GM21576 (cell line): ENCODE results near the gene ZBED1.
"Not testable (repeated sequence)": the region's sequence is repeated elsewhere in the genome, so short reads cannot be mapped to it uniquely, and the experiment has no call there.

Experiments
- ATAC-seq: cut with Tn5 transposase; IDR thresholded peaks from one replicate; pipeline ENCODE4 v1.9.1; 2021; ENCODE audit warnings: mild to moderate bottlenecking, moderate library complexity; ENCODE audit not compliant: unreplicated experiment

ZBED1 gene

DNA sequence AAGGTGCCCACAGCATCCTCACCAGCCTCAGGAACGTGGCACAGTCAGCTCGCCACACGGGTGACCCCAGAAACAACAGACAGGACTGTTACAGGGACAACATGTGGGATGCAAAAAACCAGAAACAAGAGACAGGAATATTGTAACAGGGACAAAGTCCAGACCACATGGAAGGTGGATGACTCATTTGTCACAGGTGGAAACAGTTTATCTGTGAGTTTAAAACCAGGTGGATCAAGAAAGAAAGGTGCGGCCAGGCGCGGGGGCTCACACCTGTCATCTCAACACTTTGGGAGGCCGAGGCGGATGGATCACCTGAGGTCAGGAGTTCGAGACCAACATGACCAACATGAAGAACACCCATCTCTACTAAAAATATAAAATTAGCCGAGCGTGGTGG, 23.5 kb downstream of the ZBED1 start:
- not testable (repeated sequence) for ATAC-seq

DNA sequence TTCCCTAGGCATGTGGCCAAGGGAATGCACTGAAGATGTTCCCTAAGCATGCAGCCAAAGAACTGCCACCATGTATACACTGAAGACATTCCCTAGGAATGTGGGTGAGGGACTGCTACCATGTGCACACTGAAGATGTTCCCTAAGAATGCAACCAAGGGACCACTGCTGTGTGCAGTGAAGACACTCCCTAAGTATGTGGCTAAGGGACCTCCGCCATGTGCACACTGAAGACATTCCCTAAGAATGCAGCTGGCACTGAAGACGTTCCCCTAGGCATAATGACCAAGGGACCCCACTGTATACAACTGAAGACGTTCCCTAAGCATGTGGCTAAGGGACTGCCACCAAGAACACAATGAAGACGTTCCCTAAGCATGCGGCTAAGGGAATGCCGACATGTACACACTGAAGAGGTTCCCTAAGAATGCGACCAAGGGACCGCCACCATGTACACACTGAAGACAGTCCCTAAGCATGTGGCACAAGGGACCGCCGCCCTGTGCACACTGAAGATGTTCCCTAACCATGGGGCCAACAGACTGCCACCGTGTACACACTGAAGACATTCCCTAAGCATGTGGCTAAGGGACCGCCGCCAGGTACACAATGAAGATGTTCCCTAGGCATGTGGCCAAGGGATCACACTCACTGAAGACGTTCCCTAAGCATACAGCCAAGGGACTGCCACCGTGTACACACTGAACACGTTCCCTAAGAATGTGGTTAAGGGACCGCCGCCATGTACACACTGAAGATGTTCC, 25.6 kb downstream of the ZBED1 start:
- no peak for ATAC-seq

DNA sequence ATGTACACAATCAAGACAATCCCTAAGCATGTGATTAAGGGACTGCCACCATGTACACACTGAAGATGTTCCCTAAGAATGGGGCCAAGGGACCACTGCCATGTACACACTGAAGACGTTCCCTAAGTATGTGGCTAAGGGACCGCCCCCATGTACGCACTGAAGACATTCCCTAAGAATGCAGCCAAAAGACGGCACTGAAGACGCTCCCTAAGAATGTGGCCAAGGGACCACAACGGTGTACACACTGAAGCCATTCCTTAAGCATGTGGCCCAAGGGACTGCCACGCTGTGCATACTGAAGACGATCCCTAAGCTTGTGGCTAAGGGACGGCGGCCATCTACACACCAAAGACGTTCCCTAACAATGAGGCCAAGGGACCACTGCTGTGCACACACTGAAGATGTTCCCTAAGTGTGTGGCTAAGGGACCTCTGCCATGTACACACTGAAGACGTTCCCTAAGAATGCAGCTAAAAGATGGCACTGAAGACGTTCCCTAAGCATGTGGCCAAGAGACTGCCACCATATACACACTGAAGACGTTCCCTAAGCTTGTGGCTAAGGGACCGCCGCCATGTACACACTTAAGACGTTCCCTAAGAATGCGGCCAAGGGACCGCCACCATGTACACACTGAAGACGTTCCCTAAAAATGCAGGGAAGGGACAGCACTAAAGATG, 26.4 kb downstream of the ZBED1 start:
- no peak for ATAC-seq

DNA sequence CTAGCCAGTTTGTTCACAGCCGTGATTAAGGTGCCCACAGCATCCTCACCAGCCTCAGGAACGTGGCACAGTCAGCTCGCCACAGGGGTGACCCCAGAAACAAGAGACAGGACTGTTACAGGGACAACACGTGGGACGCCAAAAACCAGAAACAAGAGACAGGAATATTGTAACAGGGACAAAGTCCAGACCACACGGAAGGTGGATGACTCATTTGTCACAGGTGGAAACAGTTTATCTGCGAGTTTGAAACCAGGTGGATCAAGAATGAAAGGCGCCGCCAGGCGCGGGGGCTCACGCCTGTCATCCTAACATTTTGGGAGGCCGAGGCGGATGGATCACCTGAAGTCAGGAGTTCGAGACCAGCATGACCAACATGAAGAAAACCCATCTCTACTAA, 27.7 kb downstream of the ZBED1 start:
- ATAC-seq: not testable (repeated sequence)

DNA sequence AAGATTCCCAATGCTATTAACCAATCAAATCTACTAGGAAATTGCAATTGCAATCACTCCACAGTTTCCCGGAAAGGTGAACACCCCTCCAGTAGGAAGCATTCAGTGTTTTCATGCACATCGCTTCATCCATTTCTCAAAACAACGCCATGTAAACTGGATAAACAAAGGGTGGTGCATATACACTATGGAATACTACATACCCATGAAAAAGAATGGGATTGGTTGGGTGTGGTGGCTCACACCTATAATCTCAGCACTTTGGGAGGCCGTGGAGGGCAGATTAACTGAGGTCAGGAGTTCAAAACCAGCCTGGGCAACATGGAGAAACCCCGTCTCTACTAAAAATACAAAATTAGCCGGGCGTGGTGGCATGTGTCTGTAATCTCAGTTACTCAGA, 29.1 kb downstream of the ZBED1 start:
- ATAC-seq: no peak

DNA sequence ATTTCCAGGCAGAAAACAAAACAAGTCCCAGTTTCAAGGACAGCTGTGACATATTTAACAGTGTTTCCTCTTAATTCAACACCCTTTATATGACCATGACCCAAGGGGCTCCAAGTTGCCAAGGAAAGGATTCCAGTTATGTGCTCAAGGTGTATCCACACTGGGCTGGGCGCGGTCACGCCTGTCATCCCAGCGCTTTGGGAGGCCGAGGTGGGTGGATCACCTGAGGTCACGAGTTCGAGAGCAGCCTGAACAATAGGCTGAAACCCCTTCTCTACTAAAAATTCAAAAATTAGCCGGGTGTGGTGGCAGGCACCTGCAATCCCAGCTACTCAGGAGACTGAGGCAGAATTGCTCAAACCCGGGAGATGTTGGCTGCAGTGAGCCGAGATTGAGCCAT, 29.6 kb downstream of the ZBED1 start:
- ATAC-seq: not testable (repeated sequence)

DNA sequence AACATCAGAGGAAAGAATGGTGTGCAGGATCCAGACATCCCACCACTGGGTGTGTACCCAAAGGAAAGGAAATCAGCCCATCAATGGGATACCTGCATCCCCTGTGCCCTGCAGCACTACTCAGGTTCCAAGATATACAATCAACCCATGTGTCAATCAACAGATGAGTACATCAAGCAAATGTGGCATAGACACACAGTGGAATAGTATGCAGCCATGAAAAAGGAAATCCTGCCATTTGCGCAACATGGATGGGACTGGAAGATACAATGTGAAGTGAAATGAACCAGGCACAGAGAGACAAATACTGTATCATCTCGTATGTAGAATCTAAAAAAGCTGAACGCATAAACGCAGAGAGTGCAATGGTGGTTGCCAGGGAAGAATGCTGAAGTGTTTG, 30.9 kb downstream of the ZBED1 start:
- not testable (repeated sequence) for ATAC-seq

DNA sequence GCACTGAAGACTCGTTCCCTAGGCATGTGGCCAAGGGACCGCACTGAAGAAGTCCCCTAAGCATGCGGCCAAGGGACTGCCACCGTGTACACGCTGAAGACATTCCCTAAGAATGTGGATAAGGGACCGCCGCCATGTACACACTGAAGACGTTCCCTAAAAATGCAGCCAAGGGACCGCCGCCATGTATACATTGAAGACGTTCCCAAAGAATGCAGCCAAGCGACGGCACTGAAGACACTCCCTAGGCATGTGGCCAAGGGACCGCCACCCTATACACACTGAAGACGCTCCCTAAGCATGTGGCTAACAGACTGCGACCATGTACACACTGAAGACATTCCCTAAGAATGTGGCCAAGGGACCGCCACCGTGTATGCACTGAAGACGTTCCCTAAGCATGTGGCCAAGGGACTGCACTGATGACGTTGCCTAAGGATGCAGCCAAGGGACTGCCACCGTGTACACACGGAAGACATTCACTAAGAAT, 31.5 kb downstream of the ZBED1 start:
- no peak for ATAC-seq

DNA sequence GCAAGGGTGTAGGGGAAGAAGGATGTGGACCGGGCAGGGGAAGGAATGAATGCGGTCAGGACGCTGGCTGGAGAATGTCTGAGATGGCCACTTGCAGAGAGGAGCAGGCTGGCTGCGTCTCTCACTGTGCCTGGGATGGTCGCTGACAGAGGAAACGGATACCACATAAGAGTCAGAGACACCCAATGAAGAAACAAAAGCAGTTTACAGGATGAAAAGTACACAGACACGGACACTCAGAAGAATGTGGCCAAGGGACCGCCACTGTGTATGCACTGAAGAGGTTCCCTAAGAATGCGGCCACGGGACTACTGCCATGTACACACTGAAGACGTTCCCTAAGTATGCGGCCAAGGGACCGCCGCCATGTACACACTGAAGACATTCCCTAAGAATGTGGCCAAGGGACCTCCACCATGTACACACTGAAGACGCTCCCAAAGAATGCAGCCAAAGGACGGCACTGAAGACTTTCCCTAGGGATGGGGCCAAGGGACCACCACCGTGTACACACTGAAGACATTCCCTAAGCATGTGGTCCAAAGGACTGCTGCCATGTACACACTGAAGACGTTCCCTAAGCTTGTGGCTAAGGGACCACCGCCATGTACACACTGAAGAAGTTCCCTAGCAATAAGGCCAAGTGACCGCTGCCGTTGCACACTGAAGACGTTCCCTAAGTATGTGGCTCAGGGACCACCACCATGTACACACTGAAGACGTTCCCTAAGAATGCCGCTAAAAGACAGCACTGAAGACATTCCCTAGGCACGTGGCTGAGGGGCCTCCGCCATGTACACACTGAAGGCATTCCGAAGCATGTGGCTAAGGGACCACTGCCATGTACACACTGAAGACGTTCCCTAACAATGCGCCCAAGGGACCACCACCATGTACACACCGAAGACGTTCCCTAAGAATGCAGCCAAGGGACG, 32.2 kb downstream of the ZBED1 start:
- no peak for ATAC-seq

DNA sequence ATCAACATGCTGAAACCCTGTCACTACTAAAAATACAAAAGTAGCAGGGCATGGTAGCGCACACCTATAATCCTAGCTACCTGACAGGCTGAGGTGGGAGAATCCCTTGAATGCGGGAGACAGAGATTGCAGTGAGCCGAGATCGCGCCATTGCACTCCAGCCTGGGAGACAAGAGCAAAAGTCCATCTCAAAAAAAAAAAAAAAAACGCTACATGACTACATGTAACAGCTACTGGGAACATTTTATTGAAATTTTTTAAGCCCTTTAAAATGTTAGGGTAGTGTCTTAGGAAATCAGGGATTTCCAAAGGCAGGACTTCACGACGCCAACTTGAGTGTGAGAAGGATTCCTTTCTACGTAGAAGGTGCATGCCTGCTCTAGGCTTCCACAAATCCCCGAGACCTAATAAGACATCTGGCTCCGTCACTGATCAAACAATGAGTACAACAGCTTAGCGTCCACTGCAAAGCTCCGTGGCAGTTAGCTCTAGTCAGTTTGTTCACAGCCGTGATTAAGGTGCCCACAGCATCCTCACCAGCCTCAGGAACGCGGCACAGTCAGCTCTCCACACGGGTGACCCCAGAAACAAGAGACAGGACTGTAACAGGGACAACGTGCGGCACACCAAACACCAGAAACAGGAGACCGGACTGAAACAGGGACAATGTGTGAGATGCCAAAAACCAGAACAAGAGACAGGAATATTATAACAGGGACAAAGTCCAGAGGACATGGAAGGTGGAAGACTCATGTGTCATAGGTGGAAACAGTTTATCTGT, 33.7 kb downstream of the ZBED1 start:
- no peak for ATAC-seq

DNA sequence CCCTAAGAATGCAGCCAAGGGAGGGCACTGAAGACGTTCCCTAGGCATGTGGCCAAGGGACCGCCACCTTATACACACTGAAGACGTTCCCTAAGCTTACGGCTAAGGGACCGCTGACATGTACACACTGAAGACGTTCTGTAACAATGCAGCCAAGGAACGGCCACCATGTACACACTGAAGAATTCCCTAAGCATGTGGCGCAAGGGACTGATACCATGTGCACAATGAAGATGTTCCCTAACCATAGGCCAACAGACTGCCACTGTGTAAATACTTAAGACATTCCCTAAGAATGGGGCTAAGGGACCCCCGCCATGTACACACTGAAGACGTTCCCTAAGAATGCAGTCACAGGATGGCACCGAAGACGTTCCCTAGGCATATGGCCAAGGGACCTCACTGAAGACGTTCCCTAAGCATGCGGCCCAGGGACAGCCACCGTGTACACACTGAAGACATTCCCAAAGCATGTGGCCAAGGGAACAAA, 36.1 kb downstream of the ZBED1 start:
- ATAC-seq: no peak

DNA sequence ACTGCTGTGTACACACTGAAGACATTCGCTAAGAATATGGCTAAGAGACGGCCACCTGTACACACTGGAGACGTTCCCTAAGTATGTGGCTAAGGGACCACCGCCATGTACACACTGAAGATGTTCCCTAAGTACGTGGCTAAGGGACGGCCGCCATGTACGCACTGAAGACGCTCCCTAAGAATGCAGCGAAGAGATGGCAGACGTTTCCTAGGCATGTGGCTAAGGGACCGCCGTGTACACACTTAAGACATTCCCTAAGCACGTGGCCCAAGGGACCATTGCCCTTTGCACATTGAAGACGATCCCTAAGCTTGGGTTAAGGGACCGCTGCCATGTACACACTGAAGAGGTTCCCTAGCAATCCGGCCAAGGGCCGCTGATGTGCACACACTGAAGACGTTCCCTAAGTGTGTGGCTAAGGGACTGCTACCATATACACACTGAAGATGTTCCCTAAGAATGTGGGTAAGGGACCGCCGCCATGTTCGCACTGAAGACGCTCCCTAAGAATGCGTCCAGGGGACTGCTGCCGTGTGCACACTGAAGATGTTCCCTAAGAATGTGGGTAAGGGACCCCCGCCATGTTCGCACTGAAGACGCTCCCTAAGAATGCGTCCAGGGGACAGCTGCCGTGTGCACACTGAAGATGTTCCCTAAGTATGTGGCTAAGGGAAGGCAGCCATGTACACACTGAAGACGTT, 36.7 kb downstream of the ZBED1 start:
- ATAC-seq: no peak

DNA sequence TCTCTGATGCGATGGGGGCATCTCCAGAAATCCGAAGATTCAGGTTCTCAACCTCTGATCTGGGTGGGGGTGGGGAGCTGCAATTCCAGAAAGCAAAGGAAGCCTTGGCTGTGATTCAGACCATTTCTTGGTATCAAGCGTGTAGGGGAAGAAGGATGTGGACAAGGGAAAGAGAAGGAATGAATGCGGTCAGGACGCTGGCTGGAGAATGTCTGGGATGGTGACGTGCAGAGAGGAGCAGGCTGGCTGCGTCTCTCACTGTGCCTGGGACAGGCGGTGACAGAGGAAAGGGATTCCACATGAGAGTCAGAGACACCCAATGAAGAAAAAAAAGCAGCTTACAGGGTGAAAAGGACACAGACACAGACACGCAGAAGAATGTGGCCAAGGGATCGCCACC, 37.3 kb downstream of the ZBED1 start:
- not testable (repeated sequence) for ATAC-seq

DNA sequence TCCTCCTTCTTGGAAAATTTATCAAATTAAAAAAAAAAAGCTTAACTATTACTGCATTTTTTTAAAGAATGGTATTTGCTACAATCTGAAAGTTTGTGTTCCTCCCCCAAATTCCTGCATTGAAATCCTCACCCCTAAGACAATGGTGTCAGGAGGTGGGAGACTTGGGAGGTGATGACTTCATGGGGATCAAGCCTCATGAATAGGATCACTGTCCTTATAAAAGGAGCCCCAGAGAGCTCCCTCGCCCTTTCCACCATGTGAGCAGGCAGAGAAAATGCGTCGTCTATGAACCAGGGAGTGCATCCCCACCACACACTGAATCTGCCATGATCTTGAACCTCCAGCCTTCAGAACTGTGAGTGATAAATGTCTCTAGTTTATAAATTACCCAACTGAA, 38.0 kb downstream of the ZBED1 start:
- ATAC-seq: no peak

DNA sequence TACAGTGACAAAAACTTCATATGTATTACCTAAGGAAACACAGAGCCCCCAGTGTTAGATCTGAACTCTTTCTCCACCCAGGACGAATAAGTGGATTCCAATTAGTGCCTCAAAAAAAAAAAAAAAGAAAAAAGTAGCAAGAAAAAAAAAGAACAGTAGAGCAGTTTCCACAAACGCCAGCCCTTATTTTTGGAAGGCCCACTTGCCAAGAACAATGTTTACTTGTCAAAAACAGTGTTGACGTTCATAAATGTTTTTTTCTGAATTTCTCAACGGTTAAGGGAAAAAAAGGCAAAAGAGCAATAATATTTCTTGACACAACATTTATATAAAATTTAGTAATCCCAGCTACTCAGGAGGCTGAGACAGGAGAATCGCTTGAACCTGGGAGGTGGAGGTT, 38.7 kb downstream of the ZBED1 start:
- no peak for ATAC-seq

DNA sequence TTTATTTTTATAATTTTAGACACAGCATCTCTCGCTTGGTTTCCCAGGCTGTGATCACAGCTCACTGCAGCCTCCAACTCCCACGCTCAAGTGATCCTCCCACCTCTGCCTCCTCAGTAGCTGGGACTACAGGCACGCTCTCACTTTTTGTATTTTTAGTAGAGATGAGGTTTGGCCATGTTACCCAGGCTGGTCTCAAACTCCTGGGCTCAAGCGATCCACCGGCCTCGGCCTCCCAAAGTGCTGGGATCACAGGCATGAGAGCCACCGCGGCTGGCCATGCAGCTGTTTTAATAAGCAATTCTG, 39.1 kb downstream of the ZBED1 start:
- no peak for ATAC-seq

DNA sequence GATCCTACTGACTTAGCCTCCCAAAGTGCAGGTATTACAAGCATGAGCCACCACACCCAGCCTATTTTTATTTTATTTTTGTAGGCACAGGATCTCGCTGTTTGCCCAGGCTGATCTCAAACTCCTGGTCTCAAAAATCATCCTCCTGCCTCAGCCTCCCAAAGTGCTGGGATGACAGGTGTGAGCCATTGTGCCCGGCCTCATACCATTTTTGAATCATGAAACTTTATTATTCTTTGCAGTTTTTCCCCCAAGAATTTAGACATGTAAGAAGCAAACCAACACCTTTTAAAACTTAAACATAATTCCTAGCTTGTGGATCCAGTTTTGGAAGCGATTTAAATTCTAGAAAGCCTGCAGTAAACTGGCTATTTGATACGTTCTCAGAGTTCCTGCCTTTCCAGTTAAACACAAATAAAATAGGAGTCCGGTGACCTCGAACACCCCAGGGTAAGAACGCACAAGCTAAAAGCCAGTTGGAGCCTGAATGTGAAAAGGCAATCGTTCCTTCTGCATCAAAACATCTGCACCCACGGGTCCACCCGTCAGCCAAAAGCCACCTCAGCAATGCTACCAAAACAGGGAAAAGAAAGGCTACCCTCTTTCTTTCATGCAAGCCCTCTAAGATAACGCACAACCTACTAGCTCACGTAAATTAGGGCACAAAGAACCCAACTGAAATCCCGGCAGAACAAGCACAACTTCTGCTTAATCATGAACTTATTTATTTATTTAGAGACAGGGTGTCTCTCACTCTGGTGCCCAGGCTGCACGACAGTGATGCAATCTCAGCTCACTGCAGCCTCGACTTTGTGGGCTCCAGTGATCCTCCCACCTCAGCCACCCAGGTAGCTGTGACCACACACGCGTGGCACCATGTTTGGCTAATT, 39.7 kb downstream of the ZBED1 start:
- not testable (repeated sequence) for ATAC-seq

DNA sequence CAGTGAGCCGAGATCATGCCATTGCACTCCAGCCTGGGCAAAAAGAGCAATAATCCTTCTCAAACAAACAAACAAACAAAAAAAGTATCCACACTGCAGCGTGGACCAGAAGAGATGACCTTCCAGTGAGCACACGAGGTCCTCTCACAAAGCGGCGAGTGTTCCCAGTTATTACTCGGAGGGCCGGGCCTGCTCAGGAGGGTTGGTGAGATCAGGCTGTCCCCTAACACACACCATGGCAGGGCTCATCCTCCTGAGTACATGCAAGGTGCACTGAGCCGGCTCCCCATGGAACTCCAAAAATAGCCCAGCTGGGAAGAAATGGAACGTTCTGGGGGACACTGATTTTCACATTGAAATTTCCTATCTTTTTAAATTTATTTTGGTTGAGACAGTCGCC, 40.7 kb downstream of the ZBED1 start:
- not testable (repeated sequence) for ATAC-seq

DNA sequence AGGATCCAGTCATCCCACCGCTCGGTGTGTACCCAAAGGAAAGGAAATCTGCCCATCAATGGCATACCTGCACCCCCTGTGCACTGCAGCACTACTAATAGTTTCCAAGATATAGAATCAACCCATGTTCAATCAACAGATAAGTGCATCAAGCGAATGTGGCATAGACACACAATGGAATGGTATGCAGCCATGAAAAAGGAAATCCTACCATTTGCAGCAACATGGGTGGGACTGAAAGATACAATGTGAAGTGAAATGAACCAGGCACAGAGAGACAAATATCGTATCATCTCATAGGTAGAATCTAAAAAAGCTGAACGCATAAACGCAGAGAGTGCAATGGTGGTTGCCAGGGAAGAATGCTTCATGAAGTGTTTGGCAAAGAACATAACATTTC, 42.5 kb downstream of the ZBED1 start:
- ATAC-seq: no peak
